HG02588 (cell line): ENCODE results near the gene NUMA1.

ENCODE experiments used
- ATAC-seq: cut with Tn5 transposase; IDR thresholded peaks from one replicate; pipeline ENCODE4 v1.9.1; 2021; ENCODE audit warnings: mild to moderate bottlenecking, moderate library complexity; ENCODE audit not compliant: unreplicated experiment

The NUMA1 gene

GRCh38 chr11:72102162-72102561 lies 21.8 kb upstream of the NUMA1 start:
- no peak for ATAC-seq

- ATAC-seq: no peak
These were observed 20.1 kb upstream of the NUMA1 start for GRCh38 chr11:72100462-72100861.

GRCh38 chr11:72100009-72100408 lies 19.7 kb upstream of the NUMA1 start:
- ATAC-seq: no peak

GRCh38 chr11:72098741-72099140 lies 18.4 kb upstream of the NUMA1 start:
- no peak for ATAC-seq

DNA sequence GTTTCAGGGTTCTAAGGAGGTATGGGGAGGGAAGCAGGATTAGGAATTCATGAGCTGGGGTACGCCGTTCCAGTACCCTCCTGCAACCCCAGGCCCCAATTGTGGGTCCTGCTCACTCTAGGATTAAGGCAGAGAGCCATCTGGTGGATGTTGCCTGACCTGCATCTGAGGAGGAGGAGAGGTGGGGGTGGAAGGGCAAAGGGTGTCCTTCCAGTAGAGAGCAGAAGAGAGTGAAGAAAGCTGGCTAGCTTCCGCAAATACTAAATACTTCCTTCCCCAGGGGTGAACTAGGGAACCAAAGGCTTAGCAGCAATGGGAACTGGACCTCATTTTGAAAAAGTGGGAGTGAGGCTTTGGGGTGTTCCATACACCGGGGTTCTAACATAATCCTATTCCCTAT lies 10.9 kb upstream of the NUMA1 start:
- ATAC-seq: peak; percentile 46

GRCh38 chr11:72088076-72088808 lies 7.9 kb upstream of the NUMA1 start:
- ATAC-seq: no peak

DNA sequence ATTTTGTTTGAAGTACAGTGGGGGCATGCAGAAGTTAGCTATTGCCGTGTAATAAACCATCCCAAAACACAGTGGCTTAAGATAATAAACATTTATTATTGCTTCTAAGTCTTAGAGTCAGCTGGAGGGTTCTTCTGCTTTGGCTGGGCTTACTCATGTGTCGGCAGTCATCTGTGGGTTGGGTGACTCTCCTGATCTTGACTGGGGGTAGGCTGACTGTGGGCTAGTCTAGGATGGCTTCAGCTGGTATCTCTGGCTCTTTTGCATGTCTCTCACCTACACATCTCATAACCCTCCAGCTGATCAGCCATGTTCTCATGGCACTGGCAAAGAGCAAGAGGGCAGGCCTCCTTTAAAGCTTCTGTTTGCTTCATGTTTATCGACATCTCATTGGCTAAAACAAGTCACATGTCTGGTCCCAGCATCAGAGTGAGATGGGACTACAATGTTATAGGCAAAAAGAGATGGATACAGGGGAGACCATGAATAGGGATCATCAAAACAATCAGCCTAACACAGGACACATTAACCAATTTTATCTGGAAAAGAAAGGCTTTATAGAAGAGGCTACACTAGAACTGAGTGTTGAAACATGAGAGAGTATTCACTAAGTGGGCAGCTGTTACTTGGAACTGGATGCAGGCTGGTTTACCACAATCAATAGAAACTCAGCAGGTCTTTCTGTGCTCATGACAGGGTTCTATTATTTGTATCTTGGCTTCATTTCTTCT lies 5.4 kb upstream of the NUMA1 start:
- no peak for ATAC-seq

GRCh38 chr11:72084965-72085364 lies 4.6 kb upstream of the NUMA1 start:
- no peak for ATAC-seq

GRCh38 chr11:72084076-72084475 lies 3.7 kb upstream of the NUMA1 start:
- no peak for ATAC-seq

DNA sequence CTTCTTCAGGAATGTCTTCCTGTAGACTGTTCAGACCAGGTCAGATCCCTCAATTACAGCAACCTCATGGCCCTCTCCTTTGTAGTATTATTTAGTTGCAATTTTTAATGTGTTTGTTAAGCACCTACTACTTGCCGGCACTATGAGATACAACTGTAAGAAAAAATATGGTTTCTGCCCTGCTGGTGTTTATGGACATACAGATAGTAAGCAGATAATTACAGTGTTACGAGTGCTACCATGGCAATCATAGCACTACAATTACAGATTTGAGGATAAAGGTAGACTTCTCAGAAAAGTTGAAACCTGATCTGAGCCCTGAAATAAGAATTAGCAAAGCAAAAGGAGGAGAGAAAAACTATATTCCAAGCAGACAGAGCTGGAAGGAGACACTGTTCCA lies 3.1 kb upstream of the NUMA1 start:
- ATAC-seq: no peak

DNA sequence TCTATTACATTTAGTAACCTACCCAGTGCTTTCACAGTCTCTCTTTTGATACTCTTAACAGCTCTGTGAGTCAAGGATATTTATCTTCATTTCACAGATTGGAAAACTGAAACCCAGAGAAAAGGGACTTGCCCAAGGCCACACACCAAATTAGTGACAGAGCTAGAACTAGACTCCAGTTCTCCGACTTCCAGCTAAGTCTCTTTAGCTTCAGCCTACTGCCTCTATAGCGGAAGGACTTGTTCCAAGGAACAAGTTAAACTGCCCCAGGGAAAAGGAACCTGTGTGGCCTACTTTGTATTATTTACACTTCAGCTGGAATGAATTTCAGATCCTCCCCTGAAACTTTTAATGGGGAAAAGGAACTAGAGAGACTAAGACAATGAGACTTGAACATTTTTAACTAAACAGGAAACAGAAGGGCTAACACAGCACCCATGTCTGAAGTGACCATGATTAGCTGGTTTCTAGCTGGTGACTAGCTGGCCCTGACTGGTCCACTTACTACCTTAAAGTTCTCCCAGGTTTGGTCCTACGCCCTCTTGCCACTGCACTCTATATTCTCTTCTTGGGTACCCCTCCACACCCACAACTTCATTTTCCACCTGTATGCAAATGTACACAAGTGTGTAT lies 1.6 kb upstream of the NUMA1 start:
- ATAC-seq: no peak

DNA sequence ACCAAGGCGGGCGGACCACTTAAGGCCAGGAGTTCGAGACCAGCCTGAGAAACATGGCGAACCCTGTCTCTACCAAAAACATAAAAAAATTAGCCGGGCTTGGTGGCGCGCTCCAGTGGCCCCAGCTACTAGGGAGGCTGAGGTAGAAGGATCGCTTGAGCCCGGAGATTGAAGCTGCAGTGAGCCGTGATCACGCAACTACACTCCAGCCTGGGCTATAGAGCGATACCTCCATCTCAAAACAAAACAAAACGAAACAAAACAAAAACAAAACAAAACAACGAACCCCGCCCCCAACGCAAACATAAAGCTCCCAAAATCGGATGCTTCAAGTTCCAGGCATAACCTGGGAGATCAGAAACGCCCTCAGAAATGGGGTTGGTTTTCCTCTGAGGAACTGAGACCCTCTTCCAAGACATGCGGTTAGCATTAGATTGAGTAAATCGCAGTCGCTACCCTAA lies 872 bp upstream of the NUMA1 start:
- no peak for ATAC-seq

- ATAC-seq: no peak
These were observed 470 bp downstream of the NUMA1 start for GRCh38 chr11:72079819-72080325.

DNA sequence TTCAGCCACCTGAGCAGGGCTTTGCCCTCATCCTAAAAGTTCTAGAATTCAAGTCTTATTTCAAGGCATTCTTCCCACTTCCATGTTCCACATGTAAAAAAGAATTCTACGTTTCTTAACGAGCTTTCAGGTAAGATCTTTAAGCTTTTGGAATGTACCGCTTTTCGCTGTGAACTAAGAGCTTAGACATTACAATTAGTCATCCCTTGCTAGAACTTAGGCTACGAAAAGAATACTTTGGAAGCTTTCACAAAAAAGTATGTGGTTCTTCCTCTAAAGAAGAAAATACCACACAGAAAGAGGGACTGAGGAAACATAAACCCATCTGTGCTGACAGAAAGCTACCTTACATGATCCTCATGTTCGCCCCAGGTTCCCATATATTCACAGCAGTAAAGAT lies 1.9 kb downstream of the NUMA1 start:
- no peak for ATAC-seq

DNA sequence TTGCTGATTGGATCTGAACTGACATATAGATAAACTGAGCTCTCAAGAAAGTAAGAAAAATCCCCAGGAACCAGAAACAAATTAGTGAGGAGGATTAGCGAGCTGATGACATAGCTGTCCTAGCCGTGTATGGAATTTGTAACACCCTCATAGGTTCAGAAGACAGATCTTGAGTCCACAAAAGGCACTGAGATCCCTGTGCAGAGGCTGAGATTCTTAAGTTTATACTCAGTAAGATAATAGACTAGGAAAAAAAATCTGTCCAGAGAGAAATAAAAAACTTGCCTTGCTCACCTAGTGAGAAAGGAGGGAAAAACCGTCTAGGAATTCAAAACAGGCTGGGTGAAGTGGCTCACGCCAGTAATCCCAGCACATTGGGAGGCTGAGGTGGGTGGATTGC lies 4.6 kb downstream of the NUMA1 start:
- ATAC-seq: no peak

DNA sequence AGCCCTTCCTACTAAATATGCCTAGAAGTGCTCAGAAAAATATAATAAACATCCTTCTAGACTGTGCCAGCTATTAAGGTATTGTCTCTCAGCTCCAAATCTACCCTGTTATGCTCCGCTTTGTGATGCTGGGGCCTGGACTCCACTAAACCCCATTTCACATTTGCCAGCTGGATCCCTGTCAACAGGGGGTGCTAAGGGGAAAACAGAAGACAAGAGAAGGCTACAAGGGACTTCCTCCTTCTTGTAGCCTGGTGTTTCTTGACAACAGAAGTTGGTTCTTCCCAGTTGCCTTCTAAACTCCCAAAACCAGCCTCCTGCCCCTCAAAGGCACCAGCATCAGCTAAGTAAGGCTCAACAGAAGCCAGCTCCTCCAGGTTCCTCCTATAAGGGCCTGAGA lies 5.2 kb downstream of the NUMA1 start:
- ATAC-seq: no peak

DNA sequence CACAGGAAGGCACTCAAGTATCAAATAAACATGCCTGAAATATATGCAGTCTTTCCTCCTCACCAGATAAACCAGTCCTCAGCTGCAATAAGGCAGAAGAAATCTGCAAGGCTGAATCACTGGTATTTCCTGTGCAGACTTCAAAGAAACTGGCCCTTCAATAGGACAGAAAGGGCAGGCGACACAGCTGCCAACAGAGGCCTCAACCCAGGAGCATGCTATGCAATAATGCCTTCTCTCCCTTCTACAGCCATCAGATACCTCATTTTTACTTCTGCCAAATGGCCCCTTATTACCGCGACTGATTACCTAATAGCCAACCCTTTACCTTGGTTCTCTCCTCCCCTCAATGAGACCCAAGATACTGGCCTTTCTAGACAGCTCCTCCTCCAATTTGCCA lies 8.0 kb downstream of the NUMA1 start:
- ATAC-seq: no peak

- no peak for ATAC-seq
These were observed 9.9 kb downstream of the NUMA1 start for GRCh38 chr11:72070491-72070890.

- ATAC-seq: no peak
These were observed 10.5 kb downstream of the NUMA1 start for GRCh38 chr11:72069787-72070251.

DNA sequence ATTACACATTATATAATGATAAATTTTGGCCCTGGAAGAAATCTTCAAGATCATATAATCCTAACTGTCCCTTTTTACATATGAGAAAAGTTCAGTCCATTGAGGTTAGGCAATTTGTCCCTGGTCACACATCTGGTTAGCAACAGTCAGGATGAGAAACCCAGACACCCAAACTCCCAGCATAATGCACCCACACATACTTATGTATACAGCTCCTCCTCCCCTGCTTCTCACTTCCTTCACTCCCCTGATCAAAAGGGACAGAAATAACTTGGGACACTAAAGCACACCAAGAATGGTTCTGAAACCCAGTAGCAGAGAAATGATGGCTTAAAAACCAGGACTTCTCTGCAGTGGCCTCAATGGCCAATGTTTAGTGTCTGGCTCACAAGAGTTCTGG lies 11.1 kb downstream of the NUMA1 start:
- ATAC-seq: no peak

DNA sequence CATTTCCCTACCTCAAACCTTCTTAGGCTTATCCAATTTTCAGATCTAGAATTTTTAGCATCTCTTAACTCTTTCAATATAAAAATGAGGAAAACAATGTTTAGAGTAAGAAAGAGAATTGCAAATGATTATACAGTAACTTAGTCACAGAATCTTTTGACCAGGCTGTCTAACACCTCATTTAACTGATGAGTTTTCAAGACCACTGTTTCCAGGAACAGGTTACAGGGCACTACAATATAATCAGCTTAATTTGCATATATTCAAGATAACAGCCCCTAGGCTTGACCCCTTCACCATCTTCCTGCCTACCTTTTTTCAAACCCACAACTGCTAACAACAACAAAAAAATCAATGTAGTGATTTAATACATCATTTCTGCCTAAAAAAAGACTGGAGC lies 12.7 kb downstream of the NUMA1 start:
- ATAC-seq: no peak

GRCh38 chr11:72067266-72067665 lies 13.1 kb downstream of the NUMA1 start:
- no peak for ATAC-seq
